PC-3 (cell line): Measurements from ENCODE around the gene INPP5D.

Experiments
- CTCF ChIP-seq: fragments of 300-600 bp; sonication (generic); conservative IDR thresholded peaks from 2 replicates; pipeline ENCODE4 v1.5.1; 2017; ENCODE audit warnings: antibody characterized with exemption, low read depth, mild to moderate bottlenecking, low read length
- EZH2 ChIP-seq: fragments of 300-600 bp; sonication (generic); IDR thresholded peaks from one replicate; pipeline ENCODE4 v1.6.1; 2017; ENCODE audit warnings: antibody characterized with exemption, mild to moderate bottlenecking, low read length; ENCODE audit not compliant: unreplicated experiment

- TF ChIP-seq CTCF (no peak), EZH2 (no peak)
Measured at GRCh38 chr2:233252227-233252626, 192.1 kb downstream of the INPP5D start.
